Activated T-cell treated with anti-CD3 and anti-CD28 coated beads, Interleukin-2, amount 50 U/mL, for 48 hours (primary cell): Measurements from ENCODE around the gene IL16.
A peak's percentile ranks its signal among the peaks of the same experiment; 100 is the strongest.

ENCODE experiments used
- DNase-seq, 2 experiments: peaks; one replicate each; pipeline ENCODE4 v3.0.0-alpha.2; 2020

IL16 gene

GRCh38 chr15:81297147-81297572 is 100.5 kb downstream of the IL16 start:
- DNase-seq = no peak

- peak; percentile 34 to 41 for DNase-seq
Measured at GRCh38 chr15:81297603-81298575, 101.2 kb downstream of the IL16 start.

GRCh38 chr15:81298611-81299010 is 101.9 kb downstream of the IL16 start:
- no peak for DNase-seq

- no peak for DNase-seq
Measured at GRCh38 chr15:81299156-81299555, 102.5 kb downstream of the IL16 start.

GRCh38 chr15:81299630-81300273 is 103.1 kb downstream of the IL16 start:
- DNase-seq = peak; percentile 31 to 35

- no peak for DNase-seq
Measured at GRCh38 chr15:81301385-81301784, 104.7 kb downstream of the IL16 start.

- DNase-seq = peak; percentile 60 to 66
Measured at GRCh38 chr15:81301815-81302399, 105.2 kb downstream of the IL16 start.

- peak in 1 of 2 experiments; percentile 28 for DNase-seq
Measured at GRCh38 chr15:81302701-81303109, 106.0 kb downstream of the IL16 start.

- DNase-seq = peak in 1 of 2 experiments; percentile 37
Measured at GRCh38 chr15:81303244-81304225, 106.9 kb downstream of the IL16 start.

GRCh38 chr15:81304226-81304625 is 107.5 kb downstream of the IL16 start:
- DNase-seq = no peak

- no peak for DNase-seq
Measured at GRCh38 chr15:81308260-81308659, 111.6 kb downstream of the IL16 start.

- DNase-seq = no peak
Measured at GRCh38 chr15:81309647-81310450, 113.2 kb downstream of the IL16 start.

GRCh38 chr15:81310480-81310879 is 113.8 kb downstream of the IL16 start:
- no peak for DNase-seq

GRCh38 chr15:81311752-81312464 is 115.2 kb downstream of the IL16 start:
- DNase-seq = no peak

GRCh38 chr15:81312790-81313543 is 116.3 kb downstream of the IL16 start:
- DNase-seq = no peak

GRCh38 chr15:81313686-81314085 is 117.0 kb downstream of the IL16 start:
- no peak for DNase-seq

GRCh38 chr15:81314378-81314777 is 117.7 kb downstream of the IL16 start:
- DNase-seq = no peak

GRCh38 chr15:81315452-81316175 is 118.9 kb downstream of the IL16 start:
- DNase-seq = peak; percentile 39 to 43

- no peak for DNase-seq
Measured at GRCh38 chr15:81316267-81316666, 119.6 kb downstream of the IL16 start.
